ENCODE results near the gene CTSG.
"Not testable (repeated sequence)": the region's sequence is repeated elsewhere in the genome, so short reads cannot be mapped to it uniquely, and the experiment has no call there.

CTSG gene

GRCh38 chr14:24566318-24566717, 9.7 kb downstream of the CTSG start:
- Histone ChIP-seq H3K27me3 (no peaks in the 10 kb centered on the region), H3K9me3 (no peaks in the 10 kb centered on the region), H3K36me3 (no peaks in the 10 kb centered on the region), H3K4me3 (ENCODE audit: low read depth in 1 of 2, low read length in 1 of 2) (no peak overlapping the region), H3K27ac (no peak overlapping the region), H3K4me1 (ENCODE audit: control insufficient read depth in 1 of 2, insufficient read depth in 1 of 2, low read depth in 1 of 2, low read length in 1 of 2) (no peaks in the 10 kb centered on the region)
- no peak for TF ChIP-seq CTCF (IDR thresholded peaks at IDR 0.05)

- Histone ChIP-seq H3K4me1 (ENCODE audit: control insufficient read depth in 1 of 2, insufficient read depth in 1 of 2, low read depth in 1 of 2, low read length in 1 of 2) (no peaks in the 10 kb centered on the region), H3K4me3 (ENCODE audit: low read depth in 1 of 2, low read length in 1 of 2) (no peak overlapping the region), H3K27ac (no peak overlapping the region), H3K9me3 (no peaks in the 10 kb centered on the region), H3K36me3 (no peaks in the 10 kb centered on the region), H3K27me3 (no peaks in the 10 kb centered on the region)
- TF ChIP-seq CTCF (IDR thresholded peaks at IDR 0.05): no peak
Observed at GRCh38 chr14:24565766-24566165, 10.3 kb downstream of the CTSG start.

GRCh38 chr14:24563505-24563904, 12.5 kb downstream of the CTSG start:
- no peaks in the 10 kb centered on the region for H3K4me1 ChIP-seq (ENCODE audit: control insufficient read depth in 1 of 2, insufficient read depth in 1 of 2, low read depth in 1 of 2, low read length in 1 of 2)
- no peaks in the 10 kb centered on the region for H3K9me3 ChIP-seq
- H3K27me3 ChIP-seq: no peaks in the 10 kb centered on the region
- no peak overlapping the region for H3K4me3 ChIP-seq (ENCODE audit: low read depth in 1 of 2, low read length in 1 of 2)
- no peak overlapping the region for H3K27ac ChIP-seq
- H3K36me3 ChIP-seq: no peaks in the 10 kb centered on the region
- TF ChIP-seq CTCF (IDR thresholded peaks at IDR 0.05): no peak

- Histone ChIP-seq H3K36me3 (no peaks in the 10 kb centered on the region), H3K4me3 (ENCODE audit: low read depth in 1 of 2, low read length in 1 of 2) (no peak overlapping the region), H3K4me1 (ENCODE audit: control insufficient read depth in 1 of 2, insufficient read depth in 1 of 2, low read depth in 1 of 2, low read length in 1 of 2) (no peaks in the 10 kb centered on the region), H3K27me3 (no peaks in the 10 kb centered on the region), H3K9me3 (no peaks in the 10 kb centered on the region), H3K27ac (no peak overlapping the region)
- TF ChIP-seq CTCF (IDR thresholded peaks at IDR 0.05): no peak
Observed at GRCh38 chr14:24556756-24557155, 19.3 kb downstream of the CTSG start.

- not testable (repeated sequence) for H3K4me3 ChIP-seq (ENCODE audit: low read depth in 1 of 2, low read length in 1 of 2); H3K27me3 ChIP-seq; H3K9me3 ChIP-seq; H3K36me3 ChIP-seq; H3K27ac ChIP-seq; H3K4me1 ChIP-seq (ENCODE audit: control insufficient read depth in 1 of 2, insufficient read depth in 1 of 2, low read depth in 1 of 2, low read length in 1 of 2)
Observed at GRCh38 chr14:24549064-24549463, 27.0 kb downstream of the CTSG start.

- Histone ChIP-seq H3K27ac (no peak overlapping the region), H3K36me3 (no peaks in the 10 kb centered on the region), H3K27me3 (no peaks in the 10 kb centered on the region), H3K4me3 (ENCODE audit: low read depth in 1 of 2, low read length in 1 of 2) (no peak overlapping the region), H3K4me1 (ENCODE audit: control insufficient read depth in 1 of 2, insufficient read depth in 1 of 2, low read depth in 1 of 2, low read length in 1 of 2) (no peaks in the 10 kb centered on the region), H3K9me3 (no peaks in the 10 kb centered on the region)
- TF ChIP-seq CTCF (IDR thresholded peaks at IDR 0.05): no peak
Observed at GRCh38 chr14:24542346-24542936, 33.6 kb downstream of the CTSG start.
